Endodermal cell (in vitro differentiated cells): ENCODE results near the gene AK8. TPM values are rescaled to one million over a fixed set of nuclear protein-coding genes. Genes with fewer than 3 reads are reported as not detected.

ENCODE experiments used
- DNase-seq: peaks from one replicate; pipeline ENCODE4 v3.0.0-alpha.2; 2017
- H3K27ac ChIP-seq: 2 replicates; pipeline ENCODE4 v1.5.1; 2013; ENCODE audit warnings: mild to moderate bottlenecking, low read depth, low read length, moderate library complexity
- H3K27me3 ChIP-seq: 2 replicates; pipeline ENCODE4 v1.6.1; 2013; ENCODE audit warnings: mild to moderate bottlenecking, low read length, moderate library complexity; ENCODE audit not compliant: insufficient read depth, control insufficient read depth, poor library complexity, severe bottlenecking
- H3K36me3 ChIP-seq: 2 replicates; pipeline ENCODE4 v1.7.0; 2013; ENCODE audit warnings: mild to moderate bottlenecking, low read length, moderate library complexity; ENCODE audit not compliant: control insufficient read depth, insufficient read depth
- H3K4me1 ChIP-seq: one replicate; pipeline ENCODE4 v1.7.0; 2013; ENCODE audit warnings: low read length; ENCODE audit not compliant: control insufficient read depth, insufficient read depth
- H3K4me3 ChIP-seq: 2 replicates; pipeline ENCODE4 v1.5.1; 2013; ENCODE audit warnings: mild to moderate bottlenecking, low read length, moderate library complexity
- H3K9ac ChIP-seq: 2 replicates; pipeline ENCODE4 v1.6.1; 2013; ENCODE audit warnings: mild to moderate bottlenecking, low read length, moderate library complexity; ENCODE audit not compliant: poor library complexity, severe bottlenecking; ENCODE audit errors: extremely low read depth
- H3K9me3 ChIP-seq: 2 replicates; pipeline ENCODE4 v1.6.1; 2013; ENCODE audit warnings: mild to moderate bottlenecking, low read length, moderate library complexity; ENCODE audit not compliant: control insufficient read depth
- H3K27ac Mint-ChIP-seq: 2 replicates; pipeline ENCODE4 v1.8.0; 2020; ENCODE audit warnings: mixed read lengths
- H3K27me3 Mint-ChIP-seq: 2 replicates; pipeline ENCODE4 v1.8.0; 2021; ENCODE audit warnings: mild to moderate bottlenecking, mixed read lengths; ENCODE audit not compliant: insufficient read depth
- H3K36me3 Mint-ChIP-seq: 2 replicates; pipeline ENCODE4 v1.8.0; 2020; ENCODE audit warnings: low read depth, mixed read lengths
- H3K4me1 Mint-ChIP-seq: 2 replicates; pipeline ENCODE4 v1.8.0; 2020; ENCODE audit warnings: mixed read lengths
- H3K4me3 Mint-ChIP-seq: 2 replicates; pipeline ENCODE4 v1.8.0; 2020; ENCODE audit warnings: mild to moderate bottlenecking, moderate library complexity, mixed read lengths
- H3K9me3 Mint-ChIP-seq: 2 replicates; pipeline ENCODE4 v1.8.0; 2020; ENCODE audit warnings: mild to moderate bottlenecking, mixed read lengths
- WGBS, 2 experiments: methylation state at CpG; one replicate each; pipeline versions ENCODE4 v1.1.5 to v1.1.7; 2013; ENCODE audit warnings: missing lambda C conversion rate in 2 of 2, mixed read lengths in 1 of 2; ENCODE audit not compliant: insufficient coverage in 1 of 2, insufficient read length in 1 of 2; 5-methylcytosine and 5-hydroxymethylcytosine counted together
- total RNA-seq, 2 donors: library from RNA; stranded (reverse); fragmentation: NEBNext Ultra II Directional in 1 of 2; extraction: Animal tissue kit (Norgen Biotek cat#: 25700) in 1 of 2; gene quantifications; 2 replicates in 1 of 2; 3 replicates in 1 of 2; pipeline ENCODE4 v1.2.1, GENCODE V29; 2021
- TF ChIP-seq, protein P1 (sequence below): fragments of 200-600 bp; sonication (generic); conservative IDR thresholded peaks from 2 replicates; pipeline ENCODE4 v1.5.0; 2021; ENCODE audit warnings: antibody characterized with exemption, mild to moderate bottlenecking

Gene AK8
- total RNA-seq, 2 donors from 2014 or later = 1.3 to 2.6 TPM

DNA sequence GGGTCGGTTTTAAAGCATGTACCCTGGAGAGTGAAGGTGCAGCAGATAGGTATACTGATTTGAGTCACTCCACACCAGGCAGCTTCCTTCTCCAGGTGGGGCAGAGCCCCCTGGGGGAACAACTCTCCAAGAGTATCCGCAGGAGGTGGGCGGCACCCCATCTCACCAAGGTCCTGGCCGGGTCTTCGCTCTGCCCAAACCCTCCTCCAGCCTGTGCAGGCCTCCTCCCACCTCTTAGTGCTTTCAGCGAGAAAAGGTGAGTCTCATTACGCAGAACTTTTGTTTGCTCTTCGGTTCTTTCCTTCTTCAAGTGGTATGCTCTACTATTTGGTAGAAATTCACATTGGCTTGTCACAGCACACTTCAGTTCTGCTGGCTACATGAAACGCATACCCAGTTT is 14.3 kb upstream of the AK8 start:
- Mint-ChIP-seq H3K36me3 (peaks cover 34% of the 10 kb centered on the region), H3K27ac (no peak overlapping the region), H3K4me1 (no peaks in the 10 kb centered on the region), H3K9me3 (no peaks in the 10 kb centered on the region), H3K27me3 (no peaks in the 10 kb centered on the region), H3K4me3 (no peak overlapping the region)
- Histone ChIP-seq H3K27me3 (no peaks in the 10 kb centered on the region), H3K27ac (no peak overlapping the region), H3K4me3 (no peak overlapping the region), H3K36me3 (peaks cover 49% of the 10 kb centered on the region), H3K9me3 (no peaks in the 10 kb centered on the region), H3K9ac (no peak overlapping the region), H3K4me1 (no peaks in the 10 kb centered on the region)
- no peak for DNase-seq
- WGBS, 2 experiments = 91 to 94% methylated on average over 9 of the region's 9 CpGs
- TF ChIP-seq, protein P1, sequence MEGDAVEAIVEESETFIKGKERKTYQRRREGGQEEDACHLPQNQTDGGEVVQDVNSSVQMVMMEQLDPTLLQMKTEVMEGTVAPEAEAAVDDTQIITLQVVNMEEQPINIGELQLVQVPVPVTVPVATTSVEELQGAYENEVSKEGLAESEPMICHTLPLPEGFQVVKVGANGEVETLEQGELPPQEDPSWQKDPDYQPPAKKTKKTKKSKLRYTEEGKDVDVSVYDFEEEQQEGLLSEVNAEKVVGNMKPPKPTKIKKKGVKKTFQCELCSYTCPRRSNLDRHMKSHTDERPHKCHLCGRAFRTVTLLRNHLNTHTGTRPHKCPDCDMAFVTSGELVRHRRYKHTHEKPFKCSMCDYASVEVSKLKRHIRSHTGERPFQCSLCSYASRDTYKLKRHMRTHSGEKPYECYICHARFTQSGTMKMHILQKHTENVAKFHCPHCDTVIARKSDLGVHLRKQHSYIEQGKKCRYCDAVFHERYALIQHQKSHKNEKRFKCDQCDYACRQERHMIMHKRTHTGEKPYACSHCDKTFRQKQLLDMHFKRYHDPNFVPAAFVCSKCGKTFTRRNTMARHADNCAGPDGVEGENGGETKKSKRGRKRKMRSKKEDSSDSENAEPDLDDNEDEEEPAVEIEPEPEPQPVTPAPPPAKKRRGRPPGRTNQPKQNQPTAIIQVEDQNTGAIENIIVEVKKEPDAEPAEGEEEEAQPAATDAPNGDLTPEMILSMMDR = no peak

- Histone ChIP-seq H3K4me1 (no peaks in the 10 kb centered on the region), H3K36me3 (peaks cover 11% of the 10 kb centered on the region), H3K27ac (no peak overlapping the region), H3K9ac (no peak overlapping the region), H3K27me3 (no peaks in the 10 kb centered on the region), H3K9me3 (no peaks in the 10 kb centered on the region), H3K4me3 (no peak overlapping the region)
- Mint-ChIP-seq H3K27ac (no peak overlapping the region), H3K4me1 (no peaks in the 10 kb centered on the region), H3K9me3 (no peaks in the 10 kb centered on the region), H3K27me3 (peaks cover under 1% of the 10 kb centered on the region), H3K36me3 (peaks cover 3% of the 10 kb centered on the region), H3K4me3 (no peak overlapping the region)
- TF ChIP-seq, protein P1 = no peak
- 91 to 100% methylated on average over 2 to 18 of the region's 18 CpGs for WGBS, 2 experiments
- DNase-seq = no peak
Measured at GRCh38 chr9:132888151-132888550, 10.1 kb upstream of the AK8 start.

- no peaks in the 10 kb centered on the region for H3K9me3 Mint-ChIP-seq
- no peaks in the 10 kb centered on the region for H3K9me3 ChIP-seq
- H3K4me1 Mint-ChIP-seq = no peaks in the 10 kb centered on the region
- H3K36me3 Mint-ChIP-seq = peaks cover 2% of the 10 kb centered on the region
- no peak overlapping the region for H3K4me3 Mint-ChIP-seq
- no peak for DNase-seq
- peaks cover 9% of the 10 kb centered on the region for H3K36me3 ChIP-seq
- peaks cover 2% of the 10 kb centered on the region for H3K27me3 Mint-ChIP-seq
- H3K27me3 ChIP-seq = no peaks in the 10 kb centered on the region
- H3K27ac ChIP-seq = no peak overlapping the region
- TF ChIP-seq, protein P1 = no peak
- no peaks in the 10 kb centered on the region for H3K4me1 ChIP-seq
- no peak overlapping the region for H3K4me3 ChIP-seq
- WGBS, 2 experiments = 89 to 91% methylated on average over 13 to 18 of the region's 18 CpGs
- H3K9ac ChIP-seq = no peak overlapping the region
- H3K27ac Mint-ChIP-seq = no peak overlapping the region
Measured at GRCh38 chr9:132887181-132888120, 9.4 kb upstream of the AK8 start.
